HG02763 (cell line): ENCODE measurements around the gene AIRE.
"Not testable (repeated sequence)": the region's sequence is repeated elsewhere in the genome, so short reads cannot be mapped to it uniquely, and the experiment has no call there.

Experiments used
- ATAC-seq: cut with Tn5 transposase; IDR thresholded peaks from one replicate; pipeline ENCODE4 v1.9.1; 2021; ENCODE audit warnings: mild to moderate bottlenecking, moderate library complexity; ENCODE audit not compliant: unreplicated experiment

The AIRE gene

GRCh38 chr21:44285138-44285992 is at the start of gene AIRE:
AIRE (plus strand) TSS chr21:44285876; CDS start chr21:44286007, 131 bp downstream.
- ATAC-seq: no peak

GRCh38 chr21:44240353-44240752 is 45.3 kb upstream of the AIRE start:
- ATAC-seq: not testable (repeated sequence)

- ATAC-seq: peak; percentile 46
Observed at GRCh38 chr21:44240842-44241241, 44.8 kb upstream of the AIRE start, which contains the start of gene ICOSLG. ICOSLG (minus strand) TSS chr21:44240943; CDS start chr21:44240817, 126 bp downstream.

GRCh38 chr21:44241281-44241680 is 44.4 kb upstream of the AIRE start:
- ATAC-seq: peak; percentile 28

- ATAC-seq: peak; percentile 36
Observed at GRCh38 chr21:44243980-44244379, 41.7 kb upstream of the AIRE start.

GRCh38 chr21:44247904-44248303 is 37.8 kb upstream of the AIRE start:
- not testable (repeated sequence) for ATAC-seq

- ATAC-seq: not testable (repeated sequence)
Observed at GRCh38 chr21:44249204-44250037, 36.3 kb upstream of the AIRE start.

GRCh38 chr21:44253832-44254710 is 31.6 kb upstream of the AIRE start:
- ATAC-seq: no peak

- no peak for ATAC-seq
Observed at GRCh38 chr21:44255511-44255981, 30.1 kb upstream of the AIRE start.

GRCh38 chr21:44258056-44258725 is 27.5 kb upstream of the AIRE start:
- ATAC-seq: no peak

GRCh38 chr21:44259082-44259705 is 26.5 kb upstream of the AIRE start:
- no peak for ATAC-seq

- no peak for ATAC-seq
Observed at GRCh38 chr21:44260066-44260465, 25.6 kb upstream of the AIRE start.

GRCh38 chr21:44260791-44261631 is 24.7 kb upstream of the AIRE start:
- ATAC-seq: no peak

- ATAC-seq: no peak
Observed at GRCh38 chr21:44261675-44262295, 23.9 kb upstream of the AIRE start, which contains the start of gene DNMT3L. DNMT3L (minus strand) TSS chr21:44261897; CDS start chr21:44261259, 638 bp downstream.

- no peak for ATAC-seq
Observed at GRCh38 chr21:44262338-44263056, 23.2 kb upstream of the AIRE start.

- ATAC-seq: no peak
Observed at GRCh38 chr21:44263221-44263760, 22.4 kb upstream of the AIRE start.

GRCh38 chr21:44263768-44264167 is 21.9 kb upstream of the AIRE start:
- ATAC-seq: no peak
